22Rv1 (cell line): ENCODE results near the gene PROM1.

Source experiments
- CTCF ChIP-seq: fragments of 450-650 bp; IDR thresholded peaks from 2 replicates; pipeline ENCODE4 v1.5.1; 2017; ENCODE audit warnings: mild to moderate bottlenecking
- ZFX ChIP-seq: fragments of 450-650 bp; IDR thresholded peaks from 2 replicates; pipeline ENCODE4 v1.6.1; 2017; ENCODE audit warnings: antibody characterized with exemption, borderline replicate concordance

DNA sequence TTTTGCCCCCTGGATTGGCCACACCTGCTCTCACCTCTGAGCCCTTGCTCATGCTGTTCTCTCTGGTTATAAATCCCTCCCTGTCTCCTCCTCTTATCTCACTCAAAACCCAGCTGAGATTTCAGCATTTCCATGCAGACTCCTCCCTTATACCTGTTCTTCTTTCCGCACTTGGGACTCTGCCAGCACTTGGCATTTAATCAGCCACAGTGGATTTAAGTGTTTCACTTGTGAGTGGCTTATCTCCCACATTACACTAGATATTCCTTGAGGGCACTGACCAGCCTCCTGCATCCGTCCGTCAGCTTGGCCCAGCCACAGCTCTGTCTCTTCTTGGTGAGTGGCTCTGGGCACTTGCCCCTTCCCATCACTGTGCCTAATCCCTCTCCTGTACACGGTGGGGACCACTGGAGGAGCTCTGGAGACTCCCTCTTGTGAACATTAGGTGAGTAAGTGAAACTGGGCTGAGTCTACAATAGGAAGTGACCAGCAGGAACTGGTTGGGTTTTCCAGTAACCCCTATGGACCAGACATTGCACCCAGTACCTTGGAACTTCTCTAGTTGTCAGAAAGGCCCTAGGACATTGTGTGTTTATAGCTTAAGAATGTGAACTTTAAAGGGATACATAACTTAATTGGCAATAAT, 165.2 kb downstream of the PROM1 start:
- no peak for TF ChIP-seq CTCF
- no peak for TF ChIP-seq ZFX
